ENCODE data around the gene LSP1. TPM values are rescaled to one million over a fixed set of nuclear protein-coding genes. Genes with fewer than 3 reads are reported as not detected.
A peak's percentile ranks its signal among the peaks of the same experiment; 100 is the strongest.

Gene LSP1
- total and polyA plus RNA-seq, 2 of the 13 experiments (the other 11 are each of a cell fraction or from before 2014, with no cell fraction given), result 0.59 to 1.00 TPM

DNA sequence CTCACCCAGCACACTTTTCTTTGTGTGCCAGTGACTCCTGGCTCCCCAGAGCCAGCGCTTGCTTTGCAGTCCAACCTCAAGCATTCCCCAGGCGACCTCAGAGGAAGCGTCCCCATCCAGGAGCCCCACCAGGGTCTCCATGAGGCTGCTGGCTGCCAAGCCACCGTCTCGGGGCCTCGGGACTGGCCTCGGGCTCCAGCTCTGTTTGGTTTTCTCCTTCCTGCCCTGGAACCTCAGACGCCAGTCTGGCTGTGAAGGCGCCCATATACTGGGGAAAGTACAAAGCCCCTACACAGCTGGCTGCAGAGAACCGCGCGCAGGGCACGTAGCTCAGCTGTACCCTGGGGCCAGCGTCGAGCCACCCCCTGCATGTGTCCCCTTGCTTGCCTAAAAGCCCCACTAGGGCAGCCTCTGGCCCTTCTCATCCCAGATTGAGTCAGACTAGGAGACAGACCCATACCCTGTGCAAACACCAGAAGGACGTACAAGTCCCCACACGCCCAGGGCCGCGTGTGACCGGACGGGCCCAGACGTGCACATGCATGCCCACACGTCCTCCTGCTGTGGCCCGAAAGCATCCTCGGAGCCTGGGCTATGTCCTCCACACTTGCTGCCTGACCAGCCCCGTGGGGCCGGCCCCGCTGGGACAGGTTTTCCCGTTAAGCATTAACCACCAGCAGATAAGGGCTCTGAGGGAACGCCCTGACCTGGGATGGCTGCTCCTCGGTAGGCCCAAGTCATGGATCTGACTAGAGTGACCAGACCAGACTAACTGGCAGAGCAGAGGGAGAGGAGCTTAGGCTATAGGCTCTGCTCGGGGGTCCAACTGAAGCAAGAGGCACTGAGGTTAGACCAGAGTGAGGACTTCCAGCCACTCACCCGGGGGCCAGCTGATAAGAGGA lies 22.3 kb upstream of the LSP1 start (continued):
- TF ChIP-seq, protein P1, sequence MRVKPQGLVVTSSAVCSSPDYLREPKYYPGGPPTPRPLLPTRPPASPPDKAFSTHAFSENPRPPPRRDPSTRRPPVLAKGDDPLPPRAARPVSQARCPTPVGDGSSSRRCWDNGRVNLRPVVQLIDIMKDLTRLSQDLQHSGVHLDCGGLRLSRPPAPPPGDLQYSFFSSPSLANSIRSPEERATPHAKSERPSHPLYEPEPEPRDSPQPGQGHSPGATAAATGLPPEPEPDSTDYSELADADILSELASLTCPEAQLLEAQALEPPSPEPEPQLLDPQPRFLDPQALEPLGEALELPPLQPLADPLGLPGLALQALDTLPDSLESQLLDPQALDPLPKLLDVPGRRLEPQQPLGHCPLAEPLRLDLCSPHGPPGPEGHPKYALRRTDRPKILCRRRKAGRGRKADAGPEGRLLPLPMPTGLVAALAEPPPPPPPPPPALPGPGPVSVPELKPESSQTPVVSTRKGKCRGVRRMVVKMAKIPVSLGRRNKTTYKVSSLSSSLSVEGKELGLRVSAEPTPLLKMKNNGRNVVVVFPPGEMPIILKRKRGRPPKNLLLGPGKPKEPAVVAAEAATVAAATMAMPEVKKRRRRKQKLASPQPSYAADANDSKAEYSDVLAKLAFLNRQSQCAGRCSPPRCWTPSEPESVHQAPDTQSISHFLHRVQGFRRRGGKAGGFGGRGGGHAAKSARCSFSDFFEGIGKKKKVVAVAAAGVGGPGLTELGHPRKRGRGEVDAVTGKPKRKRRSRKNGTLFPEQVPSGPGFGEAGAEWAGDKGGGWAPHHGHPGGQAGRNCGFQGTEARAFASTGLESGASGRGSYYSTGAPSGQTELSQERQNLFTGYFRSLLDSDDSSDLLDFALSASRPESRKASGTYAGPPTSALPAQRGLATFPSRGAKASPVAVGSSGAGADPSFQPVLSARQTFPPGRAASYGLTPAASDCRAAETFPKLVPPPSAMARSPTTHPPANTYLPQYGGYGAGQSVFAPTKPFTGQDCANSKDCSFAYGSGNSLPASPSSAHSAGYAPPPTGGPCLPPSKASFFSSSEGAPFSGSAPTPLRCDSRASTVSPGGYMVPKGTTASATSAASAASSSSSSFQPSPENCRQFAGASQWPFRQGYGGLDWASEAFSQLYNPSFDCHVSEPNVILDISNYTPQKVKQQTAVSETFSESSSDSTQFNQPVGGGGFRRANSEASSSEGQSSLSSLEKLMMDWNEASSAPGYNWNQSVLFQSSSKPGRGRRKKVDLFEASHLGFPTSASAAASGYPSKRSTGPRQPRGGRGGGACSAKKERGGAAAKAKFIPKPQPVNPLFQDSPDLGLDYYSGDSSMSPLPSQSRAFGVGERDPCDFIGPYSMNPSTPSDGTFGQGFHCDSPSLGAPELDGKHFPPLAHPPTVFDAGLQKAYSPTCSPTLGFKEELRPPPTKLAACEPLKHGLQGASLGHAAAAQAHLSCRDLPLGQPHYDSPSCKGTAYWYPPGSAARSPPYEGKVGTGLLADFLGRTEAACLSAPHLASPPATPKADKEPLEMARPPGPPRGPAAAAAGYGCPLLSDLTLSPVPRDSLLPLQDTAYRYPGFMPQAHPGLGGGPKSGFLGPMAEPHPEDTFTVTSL (CRISPR knock-in tag; IDR thresholded peaks at IDR 0.05; ENCODE audit: borderline replicate concordance), result no peak
- TF ChIP-seq STAG1 (CRISPR knock-in tag; IDR thresholded peaks at IDR 0.05) (no peak; the same call in 1 of the 2 replicates), ZKSCAN8 (CRISPR knock-in tag; IDR thresholded peaks at IDR 0.05; ENCODE audit: borderline replicate concordance) (peak; percentile 59; the same call in 1 of the 2 replicates), ZFP41 (CRISPR knock-in tag; IDR thresholded peaks at IDR 0.05; ENCODE audit: borderline replicate concordance) (no peak), TOPORS (CRISPR knock-in tag; IDR thresholded peaks at IDR 0.05) (no peak), NFIC (IDR thresholded peaks at IDR 0.05; ENCODE audit: low read length) (no peak), ZNF567 (CRISPR knock-in tag; IDR thresholded peaks at IDR 0.05; ENCODE audit: borderline replicate concordance) (no peak), PAWR (CRISPR knock-in tag; IDR thresholded peaks at IDR 0.05; ENCODE audit: borderline replicate concordance) (no peak), TCF7L2 (IDR thresholded peaks at IDR 0.05; ENCODE audit: low read depth, low read length) (no peak), HNRNPL (IDR thresholded peaks at IDR 0.05; ENCODE audit: low read depth, low read length) (0 out of 2 replicates have a peak, but pooled peaks have one; percentile 79), HNRNPH1 (optimal IDR thresholded peaks at IDR 0.05; ENCODE audit: low read depth, low read length) (no peak), ZNF792 (CRISPR knock-in tag; IDR thresholded peaks at IDR 0.05) (no peak; the same call in 1 of the 2 replicates), ZNF570 (CRISPR knock-in tag; IDR thresholded peaks at IDR 0.05; ENCODE audit: borderline replicate concordance) (no peak), IRF2 (CRISPR knock-in tag; IDR thresholded peaks at IDR 0.05) (peak; percentile 40; the same call in 1 of the 2 replicates), RFXANK (CRISPR knock-in tag; IDR thresholded peaks at IDR 0.05) (no peak)
- TF ChIP-seq, protein P2, sequence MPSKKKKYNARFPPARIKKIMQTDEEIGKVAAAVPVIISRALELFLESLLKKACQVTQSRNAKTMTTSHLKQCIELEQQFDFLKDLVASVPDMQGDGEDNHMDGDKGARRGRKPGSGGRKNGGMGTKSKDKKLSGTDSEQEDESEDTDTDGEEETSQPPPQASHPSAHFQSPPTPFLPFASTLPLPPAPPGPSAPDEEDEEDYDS (CRISPR knock-in tag; IDR thresholded peaks at IDR 0.05), result peak; percentile 97
- TF ChIP-seq, protein P3, sequence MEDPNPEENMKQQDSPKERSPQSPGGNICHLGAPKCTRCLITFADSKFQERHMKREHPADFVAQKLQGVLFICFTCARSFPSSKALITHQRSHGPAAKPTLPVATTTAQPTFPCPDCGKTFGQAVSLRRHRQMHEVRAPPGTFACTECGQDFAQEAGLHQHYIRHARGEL (CRISPR knock-in tag; IDR thresholded peaks at IDR 0.05), result no peak
- TF ChIP-seq, protein P4, sequence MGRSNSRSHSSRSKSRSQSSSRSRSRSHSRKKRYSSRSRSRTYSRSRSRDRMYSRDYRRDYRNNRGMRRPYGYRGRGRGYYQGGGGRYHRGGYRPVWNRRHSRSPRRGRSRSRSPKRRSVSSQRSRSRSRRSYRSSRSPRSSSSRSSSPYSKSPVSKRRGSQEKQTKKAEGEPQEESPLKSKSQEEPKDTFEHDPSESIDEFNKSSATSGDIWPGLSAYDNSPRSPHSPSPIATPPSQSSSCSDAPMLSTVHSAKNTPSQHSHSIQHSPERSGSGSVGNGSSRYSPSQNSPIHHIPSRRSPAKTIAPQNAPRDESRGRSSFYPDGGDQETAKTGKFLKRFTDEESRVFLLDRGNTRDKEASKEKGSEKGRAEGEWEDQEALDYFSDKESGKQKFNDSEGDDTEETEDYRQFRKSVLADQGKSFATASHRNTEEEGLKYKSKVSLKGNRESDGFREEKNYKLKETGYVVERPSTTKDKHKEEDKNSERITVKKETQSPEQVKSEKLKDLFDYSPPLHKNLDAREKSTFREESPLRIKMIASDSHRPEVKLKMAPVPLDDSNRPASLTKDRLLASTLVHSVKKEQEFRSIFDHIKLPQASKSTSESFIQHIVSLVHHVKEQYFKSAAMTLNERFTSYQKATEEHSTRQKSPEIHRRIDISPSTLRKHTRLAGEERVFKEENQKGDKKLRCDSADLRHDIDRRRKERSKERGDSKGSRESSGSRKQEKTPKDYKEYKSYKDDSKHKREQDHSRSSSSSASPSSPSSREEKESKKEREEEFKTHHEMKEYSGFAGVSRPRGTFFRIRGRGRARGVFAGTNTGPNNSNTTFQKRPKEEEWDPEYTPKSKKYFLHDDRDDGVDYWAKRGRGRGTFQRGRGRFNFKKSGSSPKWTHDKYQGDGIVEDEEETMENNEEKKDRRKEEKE (IDR thresholded peaks at IDR 0.05), result no peak

Measured in HepG2 (cell line).